Natural killer cell (primary cell): ENCODE results near the gene TBC1D21. TPM values are rescaled to one million over a fixed set of nuclear protein-coding genes. Genes with fewer than 3 reads are reported as not detected.

ENCODE experiments used
- ATAC-seq, 3 donors: fragments of 150-1000 bp in 2 of 3; fragments of 200-7000 bp in 1 of 3; cut with Tn5 transposase; 1 replicate in 1 of 3; 2 replicates in 2 of 3; pipeline ENCODE4 v1.10.0; 2021; ENCODE audit warnings: mild to moderate bottlenecking in 2 of 3, moderate library complexity in 2 of 3
- DNase-seq, 2 donors: peaks; one replicate each; pipeline versions ENCODE4 v3.0.0 to v3.0.0-alpha.2; 2013 to 2021; ENCODE audit warnings: mixed read lengths in 1 of 2
- H3K27ac ChIP-seq: one replicate; pipeline ENCODE4 v1.5.1; 2013; ENCODE audit warnings: mild to moderate bottlenecking, low read length
- H3K27me3 ChIP-seq: one replicate; pipeline ENCODE4 v1.6.1; 2013; ENCODE audit warnings: low read length; ENCODE audit not compliant: control insufficient read depth, insufficient read depth
- H3K36me3 ChIP-seq: one replicate; pipeline ENCODE4 v1.6.1; 2013; ENCODE audit warnings: low read length; ENCODE audit not compliant: control insufficient read depth, insufficient read depth
- H3K4me1 ChIP-seq: one replicate; pipeline ENCODE4 v1.6.1; 2013; ENCODE audit warnings: low read length; ENCODE audit not compliant: control insufficient read depth, insufficient read depth
- H3K4me3 ChIP-seq: one replicate; pipeline ENCODE4 v1.5.1; 2013; ENCODE audit warnings: low read length
- H3K9me3 ChIP-seq: one replicate; pipeline ENCODE4 v1.6.1; 2013; ENCODE audit warnings: low read length; ENCODE audit not compliant: control insufficient read depth, insufficient read depth
- H3K27ac Mint-ChIP-seq, 2 donors: one replicate each; pipeline ENCODE4 v1.8.0; 2022; ENCODE audit warnings: mild to moderate bottlenecking in 2 of 2, mixed read lengths in 2 of 2, moderate library complexity in 1 of 2
- H3K27me3 Mint-ChIP-seq, 2 donors: one replicate each; pipeline ENCODE4 v1.8.0; 2022; ENCODE audit warnings: low read depth in 2 of 2, mixed read lengths in 2 of 2
- H3K36me3 Mint-ChIP-seq: one replicate; pipeline ENCODE4 v1.8.0; 2022; ENCODE audit warnings: mixed read lengths
- H3K4me1 Mint-ChIP-seq, 2 donors: one replicate each; pipeline ENCODE4 v1.8.0; 2022; ENCODE audit warnings: mixed read lengths in 2 of 2
- H3K4me3 Mint-ChIP-seq: one replicate; pipeline ENCODE4 v1.8.0; 2022; ENCODE audit warnings: mild to moderate bottlenecking, moderate library complexity, mixed read lengths
- H3K9me3 Mint-ChIP-seq, 2 donors: one replicate each; pipeline ENCODE4 v1.8.0; 2022; ENCODE audit warnings: mixed read lengths in 2 of 2
- CTCF ChIP-seq: fragments of 200-600 bp; IDR thresholded peaks from one replicate; pipeline ENCODE4 v1.8.0; 2022; ENCODE audit warnings: antibody characterized with exemption
- WGBS: methylation state at CpG from one replicate; pipeline ENCODE4 v1.1.7; 2013; ENCODE audit warnings: missing lambda C conversion rate; ENCODE audit not compliant: insufficient coverage; 5-methylcytosine and 5-hydroxymethylcytosine counted together
- intact Hi-C: fragments of 100-400 bp; cut with micrococcal nuclease; formaldehyde crosslinking; loops from one replicate; pipeline ENCODE4 v1.14.2; 2022
- total RNA-seq, 4 donors: library from RNA; stranded (reverse); fragments of 120-200 nt in 1 of 4; gene quantifications; one replicate each; pipeline versions ENCODE4 v1.2.3 to v1.2.4, GENCODE V29; 2013 to 2022

The TBC1D21 gene
- total RNA-seq, 3 donors from 2014 or later (not counting 1 experiment from before 2014, with no cell fraction given) = not detected

- no peaks in the 10 kb centered on the region for H3K9me3 Mint-ChIP-seq
- Histone ChIP-seq H3K27ac (no peak overlapping the region), H3K36me3 (no peaks in the 10 kb centered on the region), H3K4me1 (peaks cover 27% of the 10 kb centered on the region), H3K27me3 (peaks cover 3% of the 10 kb centered on the region), H3K4me3 (no peak overlapping the region), H3K9me3 (no peaks in the 10 kb centered on the region)
- peak overlapping the region; percentile 78 for H3K4me3 Mint-ChIP-seq
- intact Hi-C loops = no loop called here
- H3K36me3 Mint-ChIP-seq = no peaks in the 10 kb centered on the region
- no peak for ATAC-seq
- peaks cover 21 to 36% of the 10 kb centered on the region in 2 donors for H3K27me3 Mint-ChIP-seq
- TF ChIP-seq CTCF = no peak
- H3K4me1 Mint-ChIP-seq = peaks cover 18 to 35% of the 10 kb centered on the region in 2 donors
- 89% methylated on average over 8 of the region's 8 CpGs for WGBS
- H3K27ac Mint-ChIP-seq = no peak overlapping the region
- DNase-seq = no peak
Observed at GRCh38 chr15:73925848-73926218, 52.5 kb downstream of the TBC1D21 start.

GRCh38 chr15:73926219-73927002 is 53.0 kb downstream of the TBC1D21 start, which contains the start of gene LOXL1:
Gene LOXL1 (plus strand): TSS chr15:73926462. CDS start chr15:73926784, 322 bp downstream.
- no peak for DNase-seq
- no peaks in the 10 kb centered on the region for H3K9me3 Mint-ChIP-seq
- Histone ChIP-seq H3K4me3 (peak within 1 kb of the TSS; percentile 22), H3K4me1 (peaks cover 24% of the 10 kb centered on the region), H3K27me3 (peaks cover 3% of the 10 kb centered on the region), H3K36me3 (no peaks in the 10 kb centered on the region), H3K9me3 (no peaks in the 10 kb centered on the region), H3K27ac (no peak within 1 kb of the TSS)
- 29% methylated on average over 47 of the region's 47 CpGs for WGBS
- peaks cover 21 to 38% of the 10 kb centered on the region in 2 donors for H3K27me3 Mint-ChIP-seq
- peak within 1 kb of the TSS; percentile 78 for H3K4me3 Mint-ChIP-seq
- no peak for TF ChIP-seq CTCF
- no peaks in the 10 kb centered on the region for H3K36me3 Mint-ChIP-seq
- peaks cover 18 to 34% of the 10 kb centered on the region in 2 donors for H3K4me1 Mint-ChIP-seq
- no peak for ATAC-seq
- intact Hi-C loops = no loop called here
- H3K27ac Mint-ChIP-seq = no peak within 1 kb of the TSS

GRCh38 chr15:73927003-73927475 is 53.7 kb downstream of the TBC1D21 start:
- Mint-ChIP-seq H3K4me3 (peak overlapping the region; percentile 47), H3K4me1 (peaks cover 18 to 31% of the 10 kb centered on the region in 2 donors), H3K36me3 (no peaks in the 10 kb centered on the region), H3K9me3 (no peaks in the 10 kb centered on the region), H3K27ac (no peak overlapping the region), H3K27me3 (peaks cover 21 to 38% of the 10 kb centered on the region in 2 donors)
- H3K4me3 ChIP-seq = peak overlapping the region; percentile 22
- H3K27ac ChIP-seq = no peak overlapping the region
- no peak for TF ChIP-seq CTCF
- DNase-seq = peak in 1 of 2 donors; percentile 59
- H3K4me1 ChIP-seq = peaks cover 24% of the 10 kb centered on the region
- peaks cover 3% of the 10 kb centered on the region for H3K27me3 ChIP-seq
- no peaks in the 10 kb centered on the region for H3K36me3 ChIP-seq
- H3K9me3 ChIP-seq = no peaks in the 10 kb centered on the region
- peak; percentile 29 to 43 (median 35) for ATAC-seq
- 2% methylated on average over 65 of the region's 65 CpGs for WGBS
- intact Hi-C loops = no loop called here
